Right ventricle myocardium inferior (tissue), 1 donor: ENCODE measurements around the gene P2RX3. TPM values are rescaled to one million over a fixed set of nuclear protein-coding genes. Genes with fewer than 3 reads are reported as not detected.
"Not testable (repeated sequence)": the region's sequence is repeated elsewhere in the genome, so short reads cannot be mapped to it uniquely, and the experiment has no call there.

Experiments used
- ATAC-seq: fragments of 200-7000 bp; cut with Tn5 transposase; one replicate; pipeline ENCODE4 v1.9.1; 2020; ENCODE audit warnings: mild to moderate bottlenecking, moderate library complexity
- DNase-seq: peaks from one replicate; pipeline ENCODE4 v3.0.0; 2021; ENCODE audit errors: missing footprints
- intact Hi-C: fragments of 100-400 bp; cut with DNase I; formaldehyde crosslinking; loops from one replicate; pipeline ENCODE4 v1.11.0; 2022
- long read RNA-seq: library from polyadenylated mRNA; unstranded; transcript quantifications from one replicate; pipeline ENCODE4 v2.0.0, GENCODE V29; 2021
- total RNA-seq: library from RNA; stranded (reverse); fragmentation: NEBNext Ultra II Directional; extraction: Animal tissue kit (Norgen Biotek cat#: 25700); gene quantifications from one replicate; pipeline ENCODE4 v1.2.1, GENCODE V29; 2021
- donor health status: DM: no; HTN: yes; CAD: no; lungs with severe emphysema.

P2RX3 gene
- 3.2 TPM for total RNA-seq
- long read RNA-seq, partial matches to known transcripts, result 2 of 6 reads
- long read RNA-seq, other reads (novel, unspliced or antisense), result 1 of 6 reads

DNA sequence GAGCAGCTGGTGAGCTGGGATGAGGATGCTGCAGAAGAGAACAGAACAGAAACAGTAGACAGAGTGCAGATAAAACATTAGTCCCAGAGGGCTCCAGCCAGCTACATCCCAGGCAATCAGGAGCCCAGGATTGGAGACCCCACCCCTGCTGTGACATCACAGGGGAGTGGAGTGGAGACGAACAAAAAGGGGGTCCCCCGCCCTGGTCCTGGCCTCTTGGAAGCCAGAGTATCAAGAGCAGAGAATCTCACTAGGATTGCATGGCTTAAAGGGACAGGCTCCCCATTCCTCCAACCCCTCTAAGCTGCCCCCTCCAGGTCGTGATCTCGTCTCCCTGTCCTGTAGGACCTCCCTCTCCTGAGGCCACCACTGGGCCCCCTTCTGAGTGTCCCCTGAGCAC is at the start of gene P2RX3:
Gene P2RX3, plus strand, starts transcription at position 211 of the 400 bp plus-strand sequence. CDS start 199 bp downstream, outside the sequence.
- intact Hi-C loops, result no loop called here
- DNase-seq, result no peak
- no peak for ATAC-seq

DNA sequence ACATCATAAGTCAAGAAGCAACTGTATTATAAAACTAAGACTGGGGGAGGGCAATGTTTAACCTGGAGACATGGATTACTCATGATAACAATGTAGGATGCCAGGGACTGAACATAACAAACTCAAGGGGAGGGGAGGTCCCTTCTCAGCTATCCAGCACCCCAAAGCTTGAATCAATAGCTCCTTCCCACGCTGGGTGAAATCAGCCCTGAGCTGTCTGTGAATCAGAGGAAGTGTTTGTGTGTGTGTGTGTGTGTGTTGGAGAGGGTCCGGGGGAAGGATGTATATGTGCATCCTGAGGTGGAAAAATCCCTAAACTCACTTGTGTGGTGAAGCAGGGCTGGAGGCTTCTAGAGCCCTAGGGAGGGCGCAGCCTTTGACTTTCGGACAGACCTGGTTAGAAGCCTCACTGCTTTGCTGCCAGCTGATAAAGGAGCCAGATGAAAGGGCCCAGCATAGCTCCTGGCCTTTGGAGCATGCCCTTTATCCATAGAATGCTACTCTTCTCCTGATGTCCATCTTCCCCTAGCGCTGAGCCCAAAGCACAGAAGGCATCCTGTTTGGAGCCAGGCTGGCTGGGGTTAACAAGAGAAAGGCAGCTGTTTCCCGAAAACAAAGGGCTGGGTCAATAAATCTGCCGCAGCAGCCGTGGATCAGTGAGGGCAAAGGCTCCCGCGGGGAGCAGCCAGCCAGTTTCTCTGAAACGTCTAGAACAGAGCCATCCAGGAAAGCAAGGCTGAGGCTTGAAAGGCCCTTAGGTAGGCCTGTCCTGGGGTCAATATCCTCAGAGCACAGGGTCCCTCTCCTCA is 49.2 kb upstream of the P2RX3 start:
- ATAC-seq, result no peak
- intact Hi-C loops, result no loop called here
- no peak for DNase-seq

DNA sequence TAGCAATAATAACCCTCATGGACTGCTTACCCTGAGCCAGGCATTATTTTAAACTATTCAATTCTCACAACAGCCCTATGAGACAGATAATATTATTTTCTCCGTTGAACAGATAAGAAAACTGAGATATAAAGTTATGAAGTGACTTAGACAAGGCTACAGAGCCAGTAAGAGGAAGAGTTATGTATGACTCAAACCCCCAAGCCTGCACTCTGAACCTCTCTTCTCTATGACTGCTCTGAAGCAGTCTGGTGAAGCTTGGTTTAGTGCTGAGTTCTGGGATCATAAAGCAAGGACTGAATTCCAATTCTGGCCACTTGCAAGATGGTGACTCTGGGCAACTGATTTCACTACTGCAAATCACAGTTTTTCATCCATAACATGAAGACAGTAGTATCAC is 47.9 kb upstream of the P2RX3 start:
- ATAC-seq (no peak), DNase-seq (no peak)

DNA sequence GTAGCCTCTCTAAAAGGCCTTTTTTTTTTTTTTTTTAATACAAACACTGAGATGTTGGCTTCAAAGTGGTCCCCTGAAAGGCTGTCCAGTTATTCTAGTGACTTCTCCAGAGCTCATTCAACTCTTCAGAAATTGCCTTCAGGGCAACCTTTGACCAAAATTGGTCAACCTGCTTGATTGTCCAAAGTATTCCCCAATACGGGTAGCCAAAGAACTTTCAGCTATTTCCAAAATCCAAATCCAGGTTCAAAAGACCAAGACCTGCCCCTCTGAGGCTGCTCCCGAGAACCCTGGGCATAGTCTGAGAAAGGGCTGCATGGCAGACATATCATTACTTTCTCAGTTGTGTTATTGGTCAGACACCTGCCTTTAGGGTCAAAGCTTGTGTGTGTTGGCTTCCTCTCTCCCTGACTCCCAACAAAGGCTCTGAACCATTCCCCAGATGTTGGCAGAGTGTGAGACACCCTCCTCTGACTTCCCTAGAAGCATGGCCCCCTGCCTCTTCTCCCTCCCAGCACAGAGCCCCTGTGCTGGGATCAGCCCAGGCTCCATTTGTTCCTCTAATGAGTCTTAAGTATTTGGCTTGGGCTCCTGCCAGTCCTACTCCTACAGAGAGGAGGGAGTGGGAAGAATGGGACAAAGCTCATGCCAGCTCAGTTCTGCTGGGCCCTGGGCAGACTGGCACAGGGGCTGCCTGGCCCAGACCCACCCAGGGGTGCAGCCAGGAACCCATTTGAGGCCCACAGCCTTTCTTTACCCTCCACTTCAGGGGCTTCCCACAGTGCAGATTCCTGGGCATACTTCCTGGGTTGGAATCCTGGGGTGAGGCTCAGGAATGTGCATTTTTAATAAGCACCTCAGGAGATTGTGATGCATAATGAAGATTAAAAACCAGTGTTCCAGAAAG is 43.7 kb upstream of the P2RX3 start:
- ATAC-seq (peak; percentile 18), DNase-seq (no peak)
- intact Hi-C loops, result no loop called here

More for the DNA sequence above, 47.9 kb upstream of the P2RX3 start:
- intact Hi-C loops, result no loop called here

DNA sequence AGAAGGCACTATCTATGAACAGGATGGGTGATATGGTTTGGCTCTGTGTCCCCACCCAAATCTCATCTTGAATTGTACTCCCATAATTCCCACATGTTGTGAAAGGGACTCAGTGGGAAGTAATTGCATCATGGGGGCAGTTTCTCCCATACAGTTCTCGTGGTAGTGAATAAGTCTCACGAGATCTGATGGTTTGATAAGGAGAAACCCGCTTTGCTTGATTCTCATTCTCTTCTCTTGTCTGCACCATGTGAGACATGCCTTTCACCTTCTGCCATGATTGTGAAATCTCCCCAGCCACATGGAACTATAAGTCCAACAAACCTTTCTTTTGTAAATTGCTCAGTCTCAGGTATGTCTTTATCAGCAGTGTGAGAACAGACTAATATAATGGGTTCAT is 41.9 kb upstream of the P2RX3 start:
- DNase-seq, intact Hi-C loops, ATAC-seq: not testable (repeated sequence)

DNA sequence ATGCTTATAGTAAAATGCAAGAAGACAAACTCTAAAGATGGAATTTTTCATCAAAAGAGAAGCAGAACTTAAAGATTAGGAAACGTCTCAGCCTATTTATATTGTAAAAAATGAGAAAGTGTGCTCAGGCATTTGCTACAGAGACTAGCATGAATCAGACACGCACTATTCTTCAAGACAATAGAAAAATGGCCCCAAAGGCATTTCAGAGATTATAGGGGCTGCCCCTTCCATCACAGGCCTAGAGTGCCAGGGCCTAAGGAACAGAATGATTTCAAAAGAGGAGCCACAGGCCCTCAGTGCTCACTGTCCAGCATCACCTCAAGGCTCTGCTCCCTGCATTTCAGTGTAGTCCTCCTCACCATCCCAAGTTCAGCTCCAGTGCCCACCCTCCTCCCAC is 40.9 kb upstream of the P2RX3 start:
- ATAC-seq (no peak), DNase-seq (no peak)
- intact Hi-C loops, result no loop called here

DNA sequence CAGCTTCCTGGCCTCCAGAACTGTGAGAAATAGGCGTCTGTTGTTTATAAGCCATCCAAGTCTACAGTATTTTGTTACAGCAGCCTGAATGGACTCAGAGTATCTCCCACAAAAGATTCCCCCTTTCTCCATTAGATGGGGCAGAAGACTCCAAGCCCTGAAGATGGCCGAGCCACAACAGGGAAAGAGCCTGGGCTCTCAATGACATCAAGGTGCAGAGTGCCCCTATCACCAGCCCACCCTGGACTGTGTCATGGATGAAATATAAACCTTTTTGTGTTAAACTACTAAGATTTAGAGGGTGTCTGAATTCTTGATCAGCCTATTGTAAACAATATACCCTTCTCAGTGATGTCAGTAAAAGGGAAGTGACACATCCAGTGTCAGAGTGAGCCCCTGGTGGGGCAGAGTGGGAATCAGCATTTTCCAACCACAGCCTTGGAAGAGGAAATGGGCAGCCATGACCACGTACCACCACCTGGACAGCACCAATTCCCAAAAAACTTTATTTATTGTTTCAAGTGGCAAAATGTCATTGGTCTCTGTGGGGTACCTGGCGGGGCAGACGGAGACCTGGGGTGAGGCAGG is 38.9 kb upstream of the P2RX3 start:
- no peak for ATAC-seq
- DNase-seq, result no peak
- intact Hi-C loops, result no loop called here

DNA sequence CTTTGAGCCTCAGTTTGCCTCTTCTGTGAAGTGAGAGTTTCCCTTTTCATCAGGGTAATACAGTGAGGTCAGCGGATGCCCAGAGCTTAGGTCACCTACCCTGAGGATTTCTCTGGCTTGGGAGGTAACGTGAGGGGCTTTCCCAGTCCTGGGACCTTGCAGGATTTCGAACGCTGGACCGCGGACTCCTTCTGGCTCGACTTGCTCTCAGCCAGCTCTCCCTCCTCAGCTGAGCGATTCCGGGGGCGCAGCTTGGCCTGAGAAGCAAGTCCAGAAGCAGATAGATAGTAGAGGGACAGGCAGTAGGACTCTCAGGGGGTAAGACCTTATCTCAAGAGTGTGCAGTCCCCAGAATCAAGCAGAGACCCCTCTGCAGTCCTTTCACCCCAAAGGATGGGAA is 37.4 kb upstream of the P2RX3 start:
- ATAC-seq, result no peak
- no peak for DNase-seq
- intact Hi-C loops, result no loop called here

DNA sequence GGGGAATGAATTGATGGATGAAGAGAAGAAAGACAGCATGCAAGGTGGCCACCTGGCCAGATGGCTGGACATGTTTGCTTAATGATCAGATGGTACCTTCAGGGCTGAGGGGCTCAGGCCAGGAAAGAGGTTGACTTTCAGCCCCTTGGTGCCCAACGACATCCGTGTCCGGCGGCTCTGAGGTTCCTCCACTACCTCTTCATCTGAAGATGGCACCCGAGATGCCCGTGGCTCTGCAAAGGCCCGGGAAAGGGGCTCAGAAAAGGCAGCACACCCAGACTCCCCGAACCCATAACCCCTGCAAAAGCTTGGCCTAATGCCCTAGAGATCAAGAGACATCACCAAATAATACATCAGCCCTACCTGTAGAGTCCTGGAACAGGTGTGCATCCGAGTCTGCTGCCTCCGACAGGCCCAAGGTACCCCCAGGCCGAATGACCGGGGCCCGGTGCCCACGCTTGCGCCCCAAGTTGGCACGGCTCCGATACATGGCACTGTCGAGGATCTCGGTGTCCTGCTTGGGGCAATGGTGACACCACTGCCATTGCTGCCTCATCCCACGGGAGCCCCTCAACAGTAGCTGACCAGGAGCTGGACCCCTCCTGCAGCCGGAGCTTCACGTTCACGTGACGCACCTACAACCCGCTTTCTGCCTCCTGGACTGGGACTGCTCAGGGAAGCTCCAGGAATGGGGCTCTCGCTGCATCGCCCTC is 36.3 kb upstream of the P2RX3 start:
- no peak for ATAC-seq
- intact Hi-C loops, result no loop called here
- no peak for DNase-seq

DNA sequence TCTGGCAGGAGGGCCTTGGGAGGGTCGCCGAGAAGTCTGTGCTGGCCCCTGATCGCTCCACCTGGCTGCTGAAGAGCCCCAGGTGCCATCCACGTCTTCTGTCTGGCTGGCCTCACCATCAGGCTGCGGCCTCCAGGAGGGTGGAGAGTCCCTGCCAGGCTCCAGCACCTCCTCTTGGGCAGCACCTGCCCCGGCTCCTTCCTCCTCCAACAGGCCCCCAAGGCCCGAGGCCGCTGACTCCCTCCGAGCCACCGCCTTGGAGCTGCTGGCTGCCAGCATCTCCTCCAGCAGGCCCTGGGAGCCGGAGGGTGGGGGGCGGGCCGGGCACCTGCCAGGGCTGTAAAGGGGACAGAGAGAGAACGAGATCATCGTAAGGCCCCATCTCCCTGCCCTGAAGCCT is 35.7 kb upstream of the P2RX3 start:
- no peak for DNase-seq
- no peak for ATAC-seq
- intact Hi-C loops, result no loop called here

DNA sequence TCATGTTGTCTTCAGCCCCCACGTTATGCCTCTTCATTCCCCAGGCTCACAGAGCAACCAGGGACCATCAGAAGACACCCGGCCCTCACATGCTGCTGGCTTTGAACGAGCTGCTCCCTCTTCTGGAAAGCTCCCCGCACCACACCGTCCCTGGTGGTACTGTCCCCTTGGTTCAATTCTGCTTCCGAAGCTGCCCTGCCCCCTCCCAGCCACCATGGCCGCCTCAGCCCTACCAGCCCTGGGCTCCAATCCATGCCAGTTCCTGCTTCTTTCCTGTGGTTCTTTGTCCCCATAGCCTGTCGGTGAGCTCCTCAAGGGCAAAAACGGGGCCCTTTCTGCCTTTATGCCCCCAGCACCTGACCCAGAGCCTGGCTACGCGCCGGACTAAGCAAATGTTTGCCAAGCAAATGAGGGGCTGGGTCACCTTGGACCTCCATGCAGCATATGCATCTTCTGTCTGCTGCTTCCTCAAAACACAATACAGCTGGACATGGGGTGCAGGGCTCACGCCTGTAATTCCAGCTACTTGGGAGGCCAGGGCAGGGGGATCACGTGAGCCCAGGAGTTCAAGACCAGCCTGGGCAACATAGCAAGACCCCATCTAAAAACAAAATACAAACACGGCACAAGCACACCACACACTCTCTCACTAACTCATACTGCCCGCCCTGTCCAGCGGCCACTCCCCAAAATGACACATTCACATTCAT is 34.7 kb upstream of the P2RX3 start:
- DNase-seq, result no peak
- intact Hi-C loops, result no loop called here
- no peak for ATAC-seq

DNA sequence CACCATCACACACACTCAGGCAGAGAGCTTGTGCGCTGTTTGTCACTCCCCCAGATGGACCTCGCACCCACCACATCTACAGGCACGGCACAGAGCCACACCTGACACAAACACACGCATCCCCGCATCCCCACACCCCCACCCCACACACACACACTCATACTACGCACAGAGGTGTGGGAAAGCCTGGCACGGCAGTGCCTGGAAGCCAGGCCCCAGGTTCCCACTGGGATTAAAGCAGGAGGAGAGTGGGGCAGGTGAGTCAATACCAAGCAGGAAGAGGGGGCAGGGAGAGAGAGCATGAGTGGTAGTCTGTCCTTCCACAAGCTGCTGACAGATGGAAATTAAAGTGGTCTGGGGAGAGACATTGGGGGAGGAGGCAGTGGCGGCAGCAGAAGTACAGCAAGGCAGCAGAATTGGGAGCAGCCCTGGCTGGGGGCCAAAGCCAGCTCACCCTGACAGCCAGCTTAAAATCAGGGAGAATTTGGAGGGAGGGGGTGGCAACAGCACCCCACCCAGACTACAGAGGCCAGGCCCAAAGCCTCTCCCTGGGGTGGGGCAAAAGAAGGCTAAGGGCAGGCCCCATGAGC is 34.1 kb upstream of the P2RX3 start:
- ATAC-seq (no peak), DNase-seq (no peak)
- intact Hi-C loops, result no loop called here

DNA sequence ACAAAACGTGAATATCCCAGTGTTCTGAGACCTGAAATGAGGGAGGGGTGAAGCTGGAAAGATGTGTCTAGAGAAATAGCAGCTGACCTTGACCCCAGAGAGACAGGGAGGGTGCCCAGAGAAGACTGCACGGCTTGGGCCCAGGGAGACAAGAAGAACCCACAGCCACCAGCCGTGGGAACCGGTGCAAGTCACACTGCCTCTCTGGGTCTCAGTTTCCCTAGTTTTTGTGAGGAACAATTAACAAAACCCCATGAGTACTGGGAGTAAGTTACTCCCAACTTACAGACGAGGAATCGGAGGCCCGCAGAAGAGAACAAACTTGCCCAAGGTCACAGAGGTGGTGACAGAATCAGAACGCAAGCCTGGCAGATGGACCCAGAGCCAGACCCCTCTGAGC is 32.6 kb upstream of the P2RX3 start:
- no peak for DNase-seq
- no peak for ATAC-seq
- intact Hi-C loops, result no loop called here

DNA sequence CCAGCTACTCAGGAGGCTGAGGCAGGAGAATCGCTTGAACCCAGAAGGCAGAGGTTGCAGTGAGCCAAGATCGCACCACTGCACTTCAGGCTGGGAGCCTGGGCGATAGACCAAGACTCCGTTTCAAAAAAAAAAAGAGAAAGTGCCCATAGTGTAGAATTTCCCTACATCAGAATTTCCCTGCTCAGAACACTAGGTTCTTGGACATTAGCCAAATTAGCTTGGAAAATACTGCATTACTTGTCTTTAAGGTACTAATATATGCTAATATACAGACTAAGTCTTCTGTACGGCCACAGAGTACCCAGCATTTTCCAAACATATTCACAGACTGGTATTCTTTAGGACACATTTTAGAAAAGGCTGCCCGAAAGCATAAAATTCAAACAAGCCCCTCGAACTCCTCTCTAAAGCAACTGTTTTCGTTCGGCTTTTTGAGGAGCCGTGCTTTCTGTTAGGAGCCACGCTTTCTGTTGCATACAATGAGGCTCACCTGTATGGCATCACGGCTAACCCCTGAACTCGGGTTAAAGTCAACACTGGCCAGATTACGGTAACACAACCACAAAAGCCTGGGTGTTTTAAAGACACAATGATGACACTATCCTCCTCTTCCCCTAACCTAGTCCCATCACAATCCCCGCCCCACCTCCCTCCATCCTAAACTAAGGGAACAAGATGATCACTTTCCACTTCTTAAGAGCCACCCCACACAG is 31.8 kb upstream of the P2RX3 start:
- DNase-seq (no peak), ATAC-seq (no peak)
- intact Hi-C loops, result no loop called here

DNA sequence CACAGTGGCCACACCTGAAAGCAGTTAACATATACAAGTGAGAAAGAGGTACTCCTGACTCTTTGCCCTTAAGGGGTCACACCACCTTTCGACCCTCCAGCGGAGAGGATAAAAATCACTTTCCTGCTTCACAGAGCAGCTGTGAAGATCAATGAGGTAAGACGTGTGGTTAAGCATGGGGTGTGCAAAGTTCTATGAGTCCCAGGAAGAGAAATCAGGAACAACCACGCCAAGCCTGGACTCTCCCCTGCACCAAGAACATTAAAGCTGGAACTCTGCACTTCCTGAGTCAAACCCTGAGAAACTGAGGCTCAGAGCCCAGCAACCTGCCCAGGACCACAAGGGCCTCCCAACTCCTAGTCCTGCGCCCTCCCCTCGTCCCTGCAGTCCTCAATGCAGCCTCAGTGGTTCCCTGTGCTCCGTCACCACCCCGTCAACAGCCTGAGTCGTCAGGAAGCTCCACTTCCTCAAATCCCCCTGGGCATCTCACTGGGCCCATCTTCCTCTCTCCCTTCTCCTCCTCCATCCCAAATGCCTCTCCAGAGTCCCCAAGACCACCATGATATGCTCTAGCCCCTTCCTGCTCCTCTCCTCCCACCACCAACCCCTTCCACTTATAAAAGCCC is 31.1 kb upstream of the P2RX3 start:
- ATAC-seq (no peak), DNase-seq (no peak)
- intact Hi-C loops, result no loop called here

DNA sequence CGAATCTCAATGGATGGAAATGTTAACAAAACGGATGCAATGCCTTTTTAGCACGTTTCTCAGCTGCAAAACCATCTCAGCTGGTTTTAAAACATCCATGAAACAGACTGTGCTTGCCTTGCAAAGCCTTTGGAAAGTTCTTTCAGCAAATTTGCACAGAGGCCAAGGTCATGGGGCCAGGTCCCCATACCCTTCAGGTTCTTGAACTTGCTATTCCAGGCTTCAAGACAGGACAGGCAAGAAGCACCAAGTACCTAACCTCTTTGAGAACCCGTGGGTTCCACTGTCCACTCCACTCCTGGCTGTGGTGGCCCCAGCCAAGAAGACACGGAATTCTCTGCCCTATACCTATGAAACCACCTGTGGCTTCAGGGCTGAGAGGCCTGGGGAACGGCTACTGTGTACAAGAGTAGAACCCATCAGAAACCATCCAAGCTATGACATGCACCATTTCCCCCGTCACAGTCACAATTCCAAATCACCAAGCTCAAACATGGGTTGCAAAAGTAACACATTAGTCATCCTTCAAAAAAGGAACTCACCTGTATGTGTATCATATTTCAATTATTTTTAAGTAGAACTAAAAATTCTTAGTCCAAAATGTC is 30.4 kb upstream of the P2RX3 start:
- no peak for DNase-seq
- ATAC-seq, result no peak
- intact Hi-C loops, result no loop called here
